HEK293 (cell line): ENCODE results near the gene CMTM5.

Experiments
- CTCF ChIA-PET: fragments of 350-600 bp; formaldehyde crosslinking; extraction: SDS; loops from one replicate; lab custom pipeline; 2021; ENCODE audit warnings: antibody characterized with exemption; lab: Yijun Ruan, JAX
- POLR2A ChIA-PET: fragments of 300-600 bp; formaldehyde crosslinking; extraction: SDS; loops from one replicate; lab custom pipeline; 2020; ENCODE audit warnings: antibody characterized with exemption, inconsistent platforms; lab: Yijun Ruan, JAX
- H3K27ac ChIP-seq: fragments of 200-500 bp; sonication (Bioruptor generic); 2 replicates; pipeline ENCODE4 v1.5.1; 2014; ENCODE audit warnings: low read depth, low read length, control low read depth, inconsistent platforms; ENCODE audit errors: extremely low read depth
- H3K36me3 ChIP-seq, 2 experiments: fragments of 200-500 bp in 1 of 2; sonication (Bioruptor generic) in 1 of 2; 1 replicate in 1 of 2; 2 replicates in 1 of 2; pipeline ENCODE4 v1.5.1; 2014 to 2017; ENCODE audit warnings: inconsistent platforms in 2 of 2, low read length in 2 of 2; ENCODE audit not compliant: control insufficient read depth in 2 of 2, insufficient read depth in 1 of 2
- H3K4me1 ChIP-seq: fragments of 200-500 bp; sonication (Bioruptor generic); 2 replicates; pipeline ENCODE4 v1.5.1; 2014; ENCODE audit warnings: mild to moderate bottlenecking, low read length, inconsistent platforms; ENCODE audit not compliant: control insufficient read depth, insufficient read depth
- H3K4me3 ChIP-seq: 2 replicates; pipeline ENCODE4 v1.5.1; 2011; ENCODE audit warnings: low read depth, mild to moderate bottlenecking, control low read depth, low read length, moderate library complexity
- H3K9me3 ChIP-seq: fragments of 200-500 bp; sonication (Bioruptor generic); 2 replicates; pipeline ENCODE4 v1.5.1; 2014; ENCODE audit warnings: low read depth, low read length, inconsistent platforms; ENCODE audit not compliant: control insufficient read depth, insufficient read depth
- ZBTB17 ChIP-seq: fragments of 450-650 bp; formaldehyde crosslinking; IDR thresholded peaks from 2 replicates; pipeline ENCODE4 v1.5.1; 2016; ENCODE audit warnings: missing biosample characterization, missing genetic modification characterization
- ZFP37 ChIP-seq: fragments of 450-650 bp; formaldehyde crosslinking; IDR thresholded peaks from 2 replicates; pipeline ENCODE4 v1.5.1; 2016; ENCODE audit warnings: missing biosample characterization, missing genetic modification characterization
- ZNF175 ChIP-seq: fragments of 450-650 bp; formaldehyde crosslinking; IDR thresholded peaks from 2 replicates; pipeline ENCODE4 v1.5.1; 2016; ENCODE audit warnings: missing biosample characterization, missing genetic modification characterization
- ZNF558 ChIP-seq: fragments of 450-650 bp; formaldehyde crosslinking; IDR thresholded peaks from 2 replicates; pipeline ENCODE4 v1.5.1; 2016; ENCODE audit warnings: missing biosample characterization, missing genetic modification characterization
- ZNF596 ChIP-seq: fragments of 450-650 bp; IDR thresholded peaks from 2 replicates; pipeline ENCODE4 v1.5.0; 2018; ENCODE audit warnings: missing biosample characterization, mild to moderate bottlenecking, missing genetic modification characterization, moderate library complexity
- ZNF610 ChIP-seq: fragments of 450-650 bp; formaldehyde crosslinking; IDR thresholded peaks from 2 replicates; pipeline ENCODE4 v1.5.1; 2016; ENCODE audit warnings: missing biosample characterization, missing genetic modification characterization, borderline replicate concordance
- ZNF654 ChIP-seq: fragments of 450-650 bp; formaldehyde crosslinking; IDR thresholded peaks from 2 replicates; pipeline ENCODE4 v1.5.1; 2016; ENCODE audit warnings: low read depth, missing biosample characterization, missing genetic modification characterization
- ZNF768 ChIP-seq: fragments of 450-650 bp; formaldehyde crosslinking; IDR thresholded peaks from 2 replicates; pipeline ENCODE4 v1.5.1; 2018; ENCODE audit warnings: missing biosample characterization, mild to moderate bottlenecking, missing genetic modification characterization
- TF ChIP-seq, protein P1 (sequence below): fragments of 450-650 bp; formaldehyde crosslinking; IDR thresholded peaks from 2 replicates; pipeline ENCODE4 v1.5.1; 2016; ENCODE audit warnings: missing biosample characterization, missing genetic modification characterization
- TF ChIP-seq, protein P2 (sequence below): fragments of 450-650 bp; IDR thresholded peaks from 2 replicates; pipeline ENCODE4 v1.5.1; 2018; ENCODE audit warnings: missing biosample characterization, mild to moderate bottlenecking, missing genetic modification characterization
- TF ChIP-seq, protein P3 (sequence below): fragments of 450-650 bp; formaldehyde crosslinking; IDR thresholded peaks from 2 replicates; pipeline ENCODE4 v1.5.1; 2017; ENCODE audit warnings: missing biosample characterization, missing genetic modification characterization
- TF ChIP-seq, protein P4 (sequence below): fragments of 450-650 bp; formaldehyde crosslinking; IDR thresholded peaks from 2 replicates; pipeline ENCODE4 v1.5.1; 2016; ENCODE audit warnings: missing biosample characterization, missing genetic modification characterization
- TF ChIP-seq, protein P5 (sequence below): fragments of 450-650 bp; formaldehyde crosslinking; IDR thresholded peaks from 2 replicates; pipeline ENCODE4 v1.5.1; 2016; ENCODE audit warnings: missing biosample characterization, missing genetic modification characterization, low read depth
- TF ChIP-seq, protein P6 (sequence below): fragments of 450-650 bp; formaldehyde crosslinking; IDR thresholded peaks from 2 replicates; pipeline ENCODE4 v1.5.1; 2016; ENCODE audit warnings: missing biosample characterization, missing genetic modification characterization
- TF ChIP-seq, protein P7 (sequence below): fragments of 450-650 bp; formaldehyde crosslinking; IDR thresholded peaks from 2 replicates; pipeline ENCODE4 v1.5.1; 2016; ENCODE audit warnings: missing biosample characterization, missing genetic modification characterization

The CMTM5 gene

DNA sequence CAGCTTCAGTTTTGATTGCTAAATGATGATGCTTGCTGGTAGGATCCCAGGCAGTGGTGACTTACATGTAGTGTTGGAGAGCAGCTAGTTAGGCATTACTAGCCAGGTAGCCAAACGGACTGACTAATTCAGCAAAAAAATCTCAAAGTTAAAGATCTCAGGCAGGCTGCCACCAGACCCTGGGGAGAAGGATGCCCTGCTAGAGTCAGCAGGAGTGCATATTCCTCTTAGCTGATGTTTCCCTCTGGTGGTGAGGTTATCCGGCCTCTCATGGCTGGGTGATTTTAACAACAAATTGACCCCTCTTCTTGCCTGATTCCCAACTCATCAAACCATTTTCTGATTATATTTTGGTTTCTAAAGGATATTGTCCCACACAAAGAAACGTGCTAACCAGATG is 14.6 kb upstream of the CMTM5 start:
- TF ChIP-seq ZBTB17, result no peak
- no peak for TF ChIP-seq ZNF175 (tag by site-specific recombination)
- TF ChIP-seq ZNF654 (tag by site-specific recombination), result peak; percentile 8; the same call in 1 of the 2 replicates
- CTCF ChIA-PET, result interaction anchor here (0.6 to 2.2 kb wide), 6 partner anchors 9 to 225 kb away, joined by 3 to 10 read pairs (median 4); partner anchors contain the start of gene SLC22A17
- H3K36me3 ChIP-seq, result no peaks in the 10 kb centered on the region
- POLR2A ChIA-PET, result no interaction called here
- no peak overlapping the region for H3K27ac ChIP-seq
- H3K4me3 ChIP-seq, result no peak overlapping the region
- H3K9me3 ChIP-seq, result no peaks in the 10 kb centered on the region
- no peaks in the 10 kb centered on the region for H3K4me1 ChIP-seq

DNA sequence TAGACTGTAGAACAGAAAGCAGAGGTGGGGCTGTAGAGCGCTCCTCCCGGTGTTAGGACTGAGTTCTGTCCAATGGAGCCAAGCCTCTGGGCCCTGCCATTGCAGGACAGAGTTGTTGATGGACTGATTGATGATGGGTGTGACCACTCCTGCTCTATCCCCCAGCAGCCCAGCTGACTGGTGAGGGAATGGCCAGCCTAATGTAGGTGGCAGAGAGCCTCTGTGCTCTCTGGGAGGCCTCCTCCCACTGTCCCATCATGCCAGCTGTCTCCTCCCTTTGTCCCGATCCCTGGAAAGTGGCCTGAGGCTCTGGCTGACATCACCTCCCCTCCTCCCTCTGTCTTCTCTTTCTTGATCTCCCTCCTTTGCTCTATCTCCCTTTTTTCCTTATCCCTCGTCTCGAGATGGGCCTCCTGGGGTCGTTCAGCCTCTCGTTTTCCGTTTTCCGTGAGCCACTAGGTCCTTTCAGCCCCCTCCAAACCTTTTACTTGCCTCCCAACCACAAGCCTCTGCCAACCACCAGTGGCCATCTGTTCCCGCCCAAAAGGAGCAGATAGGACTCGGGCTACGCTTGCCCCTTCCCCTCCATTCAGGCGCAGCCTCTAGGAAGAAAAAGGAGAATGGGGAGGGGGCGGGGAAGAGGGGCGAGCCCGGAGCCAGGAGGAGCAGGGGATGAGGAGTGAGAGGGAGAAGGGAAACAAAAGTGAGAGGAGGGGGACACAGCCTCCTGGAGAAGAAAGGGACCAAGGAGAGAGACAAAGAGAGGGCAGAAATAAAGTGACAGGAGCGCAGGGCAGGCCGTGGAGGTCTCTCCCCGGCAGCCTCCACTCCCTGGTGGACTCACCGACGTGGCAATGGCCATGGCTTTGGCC is 12.4 kb upstream of the CMTM5 start:
- TF ChIP-seq, protein P1, sequence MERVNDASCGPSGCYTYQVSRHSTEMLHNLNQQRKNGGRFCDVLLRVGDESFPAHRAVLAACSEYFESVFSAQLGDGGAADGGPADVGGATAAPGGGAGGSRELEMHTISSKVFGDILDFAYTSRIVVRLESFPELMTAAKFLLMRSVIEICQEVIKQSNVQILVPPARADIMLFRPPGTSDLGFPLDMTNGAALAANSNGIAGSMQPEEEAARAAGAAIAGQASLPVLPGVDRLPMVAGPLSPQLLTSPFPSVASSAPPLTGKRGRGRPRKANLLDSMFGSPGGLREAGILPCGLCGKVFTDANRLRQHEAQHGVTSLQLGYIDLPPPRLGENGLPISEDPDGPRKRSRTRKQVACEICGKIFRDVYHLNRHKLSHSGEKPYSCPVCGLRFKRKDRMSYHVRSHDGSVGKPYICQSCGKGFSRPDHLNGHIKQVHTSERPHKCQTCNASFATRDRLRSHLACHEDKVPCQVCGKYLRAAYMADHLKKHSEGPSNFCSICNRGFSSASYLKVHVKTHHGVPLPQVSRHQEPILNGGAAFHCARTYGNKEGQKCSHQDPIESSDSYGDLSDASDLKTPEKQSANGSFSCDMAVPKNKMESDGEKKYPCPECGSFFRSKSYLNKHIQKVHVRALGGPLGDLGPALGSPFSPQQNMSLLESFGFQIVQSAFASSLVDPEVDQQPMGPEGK, result no peak
- TF ChIP-seq, protein P2, sequence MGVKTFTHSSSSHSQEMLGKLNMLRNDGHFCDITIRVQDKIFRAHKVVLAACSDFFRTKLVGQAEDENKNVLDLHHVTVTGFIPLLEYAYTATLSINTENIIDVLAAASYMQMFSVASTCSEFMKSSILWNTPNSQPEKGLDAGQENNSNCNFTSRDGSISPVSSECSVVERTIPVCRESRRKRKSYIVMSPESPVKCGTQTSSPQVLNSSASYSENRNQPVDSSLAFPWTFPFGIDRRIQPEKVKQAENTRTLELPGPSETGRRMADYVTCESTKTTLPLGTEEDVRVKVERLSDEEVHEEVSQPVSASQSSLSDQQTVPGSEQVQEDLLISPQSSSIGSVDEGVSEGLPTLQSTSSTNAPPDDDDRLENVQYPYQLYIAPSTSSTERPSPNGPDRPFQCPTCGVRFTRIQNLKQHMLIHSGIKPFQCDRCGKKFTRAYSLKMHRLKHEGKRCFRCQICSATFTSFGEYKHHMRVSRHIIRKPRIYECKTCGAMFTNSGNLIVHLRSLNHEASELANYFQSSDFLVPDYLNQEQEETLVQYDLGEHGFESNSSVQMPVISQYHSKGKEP, result no peak
- TF ChIP-seq ZFP37 (tag by site-specific recombination), result no peak
- TF ChIP-seq ZNF596, result no peak
- TF ChIP-seq, protein P3, sequence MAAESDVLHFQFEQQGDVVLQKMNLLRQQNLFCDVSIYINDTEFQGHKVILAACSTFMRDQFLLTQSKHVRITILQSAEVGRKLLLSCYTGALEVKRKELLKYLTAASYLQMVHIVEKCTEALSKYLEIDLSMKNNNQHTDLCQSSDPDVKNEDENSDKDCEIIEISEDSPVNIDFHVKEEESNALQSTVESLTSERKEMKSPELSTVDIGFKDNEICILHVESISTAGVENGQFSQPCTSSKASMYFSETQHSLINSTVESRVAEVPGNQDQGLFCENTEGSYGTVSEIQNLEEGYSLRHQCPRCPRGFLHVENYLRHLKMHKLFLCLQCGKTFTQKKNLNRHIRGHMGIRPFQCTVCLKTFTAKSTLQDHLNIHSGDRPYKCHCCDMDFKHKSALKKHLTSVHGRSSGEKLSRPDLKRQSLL, result no peak
- TF ChIP-seq, protein P4, sequence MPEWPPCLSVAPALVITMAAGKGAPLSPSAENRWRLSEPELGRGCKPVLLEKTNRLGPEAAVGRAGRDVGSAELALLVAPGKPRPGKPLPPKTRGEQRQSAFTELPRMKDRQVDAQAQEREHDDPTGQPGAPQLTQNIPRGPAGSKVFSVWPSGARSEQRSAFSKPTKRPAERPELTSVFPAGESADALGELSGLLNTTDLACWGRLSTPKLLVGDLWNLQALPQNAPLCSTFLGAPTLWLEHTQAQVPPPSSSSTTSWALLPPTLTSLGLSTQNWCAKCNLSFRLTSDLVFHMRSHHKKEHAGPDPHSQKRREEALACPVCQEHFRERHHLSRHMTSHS, result no peak
- TF ChIP-seq ZNF558 (tag by site-specific recombination), result no peak
- TF ChIP-seq, protein P5, sequence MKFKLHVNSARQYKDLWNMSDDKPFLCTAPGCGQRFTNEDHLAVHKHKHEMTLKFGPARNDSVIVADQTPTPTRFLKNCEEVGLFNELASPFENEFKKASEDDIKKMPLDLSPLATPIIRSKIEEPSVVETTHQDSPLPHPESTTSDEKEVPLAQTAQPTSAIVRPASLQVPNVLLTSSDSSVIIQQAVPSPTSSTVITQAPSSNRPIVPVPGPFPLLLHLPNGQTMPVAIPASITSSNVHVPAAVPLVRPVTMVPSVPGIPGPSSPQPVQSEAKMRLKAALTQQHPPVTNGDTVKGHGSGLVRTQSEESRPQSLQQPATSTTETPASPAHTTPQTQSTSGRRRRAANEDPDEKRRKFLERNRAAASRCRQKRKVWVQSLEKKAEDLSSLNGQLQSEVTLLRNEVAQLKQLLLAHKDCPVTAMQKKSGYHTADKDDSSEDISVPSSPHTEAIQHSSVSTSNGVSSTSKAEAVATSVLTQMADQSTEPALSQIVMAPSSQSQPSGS (tag by site-specific recombination), result no peak
- TF ChIP-seq ZNF610 (tag by site-specific recombination), result no peak
- TF ChIP-seq ZNF768, result no peak
- TF ChIP-seq, protein P6, sequence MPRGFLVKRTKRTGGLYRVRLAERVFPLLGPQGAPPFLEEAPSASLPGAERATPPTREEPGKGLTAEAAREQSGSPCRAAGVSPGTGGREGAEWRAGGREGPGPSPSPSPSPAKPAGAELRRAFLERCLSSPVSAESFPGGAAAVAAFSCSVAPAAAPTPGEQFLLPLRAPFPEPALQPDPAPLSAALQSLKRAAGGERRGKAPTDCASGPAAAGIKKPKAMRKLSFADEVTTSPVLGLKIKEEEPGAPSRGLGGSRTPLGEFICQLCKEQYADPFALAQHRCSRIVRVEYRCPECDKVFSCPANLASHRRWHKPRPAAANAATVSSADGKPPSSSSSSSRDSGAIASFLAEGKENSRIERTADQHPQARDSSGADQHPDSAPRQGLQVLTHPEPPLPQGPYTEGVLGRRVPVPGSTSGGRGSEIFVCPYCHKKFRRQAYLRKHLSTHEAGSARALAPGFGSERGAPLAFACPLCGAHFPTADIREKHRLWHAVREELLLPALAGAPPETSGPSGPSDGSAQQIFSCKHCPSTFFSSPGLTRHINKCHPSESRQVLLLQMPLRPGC (tag by site-specific recombination), result no peak
- TF ChIP-seq, protein P7, sequence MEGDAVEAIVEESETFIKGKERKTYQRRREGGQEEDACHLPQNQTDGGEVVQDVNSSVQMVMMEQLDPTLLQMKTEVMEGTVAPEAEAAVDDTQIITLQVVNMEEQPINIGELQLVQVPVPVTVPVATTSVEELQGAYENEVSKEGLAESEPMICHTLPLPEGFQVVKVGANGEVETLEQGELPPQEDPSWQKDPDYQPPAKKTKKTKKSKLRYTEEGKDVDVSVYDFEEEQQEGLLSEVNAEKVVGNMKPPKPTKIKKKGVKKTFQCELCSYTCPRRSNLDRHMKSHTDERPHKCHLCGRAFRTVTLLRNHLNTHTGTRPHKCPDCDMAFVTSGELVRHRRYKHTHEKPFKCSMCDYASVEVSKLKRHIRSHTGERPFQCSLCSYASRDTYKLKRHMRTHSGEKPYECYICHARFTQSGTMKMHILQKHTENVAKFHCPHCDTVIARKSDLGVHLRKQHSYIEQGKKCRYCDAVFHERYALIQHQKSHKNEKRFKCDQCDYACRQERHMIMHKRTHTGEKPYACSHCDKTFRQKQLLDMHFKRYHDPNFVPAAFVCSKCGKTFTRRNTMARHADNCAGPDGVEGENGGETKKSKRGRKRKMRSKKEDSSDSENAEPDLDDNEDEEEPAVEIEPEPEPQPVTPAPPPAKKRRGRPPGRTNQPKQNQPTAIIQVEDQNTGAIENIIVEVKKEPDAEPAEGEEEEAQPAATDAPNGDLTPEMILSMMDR, result no peak
- Histone ChIP-seq H3K27ac (no peak overlapping the region), H3K36me3 (no peaks in the 10 kb centered on the region), H3K4me1 (no peaks in the 10 kb centered on the region), H3K9me3 (no peaks in the 10 kb centered on the region), H3K4me3 (no peak overlapping the region)
- CTCF ChIA-PET, result interaction anchor here (0.7 to 2.2 kb wide), 2 partner anchors 16 to 72 kb away, joined by 3 to 10 read pairs; no protein-coding TSS in a partner anchor
- POLR2A ChIA-PET, result no interaction called here
